GM23248 (cell line): ENCODE measurements around the gene TTC28. TPM values are rescaled to one million over a fixed set of nuclear protein-coding genes. Genes with fewer than 3 reads are reported as not detected.

Experiments
- DNase-seq: peaks from one replicate; pipeline ENCODE4 v3.0.0-alpha.2; 2015
- H2AFZ ChIP-seq: fragments of 200-600 bp; sonication (generic); 2 replicates; pipeline ENCODE4 v1.6.1; 2016; ENCODE audit warnings: antibody characterized with exemption
- H3F3A ChIP-seq: fragments of 200-600 bp; sonication (generic); 2 replicates; pipeline ENCODE4 v1.6.1; 2016; ENCODE audit warnings: mild to moderate bottlenecking, antibody characterized with exemption, mixed run types; ENCODE audit not compliant: insufficient read depth
- H3K27ac ChIP-seq: fragments of 200-600 bp; sonication (generic); 2 replicates; pipeline ENCODE4 v1.5.1; 2016; ENCODE audit warnings: mild to moderate bottlenecking
- H3K27me3 ChIP-seq: fragments of 200-600 bp; sonication (generic); replicated peaks from 2 replicates; pipeline ENCODE4 v1.6.1; 2016; ENCODE audit warnings: mild to moderate bottlenecking; ENCODE audit not compliant: insufficient read depth
- H3K36me3 ChIP-seq: fragments of 200-600 bp; sonication (generic); 2 replicates; pipeline ENCODE4 v1.6.1; 2016; ENCODE audit warnings: low read depth, mild to moderate bottlenecking
- H3K4me1 ChIP-seq: fragments of 200-600 bp; sonication (generic); 2 replicates; pipeline ENCODE4 v1.6.1; 2016; ENCODE audit warnings: mild to moderate bottlenecking; ENCODE audit not compliant: insufficient read depth
- H3K4me2 ChIP-seq: fragments of 200-600 bp; sonication (generic); one replicate; pipeline ENCODE4 v1.6.1; 2016; ENCODE audit warnings: mild to moderate bottlenecking; ENCODE audit not compliant: unreplicated experiment
- H3K4me3 ChIP-seq: fragments of 200-600 bp; sonication (generic); 2 replicates; pipeline ENCODE4 v1.5.1; 2016; ENCODE audit warnings: mild to moderate bottlenecking
- H3K79me2 ChIP-seq: fragments of 200-600 bp; sonication (generic); 2 replicates; pipeline ENCODE4 v1.6.1; 2016; ENCODE audit warnings: mild to moderate bottlenecking; ENCODE audit not compliant: insufficient read depth
- H3K9ac ChIP-seq: fragments of 200-600 bp; sonication (generic); 2 replicates; pipeline ENCODE4 v1.6.1; 2016; ENCODE audit warnings: mild to moderate bottlenecking
- H3K9me2 ChIP-seq: fragments of 200-600 bp; sonication (generic); 2 replicates; pipeline ENCODE4 v1.6.1; 2016; ENCODE audit warnings: mixed run types, mild to moderate bottlenecking, moderate library complexity; ENCODE audit not compliant: insufficient read depth
- H3K9me3 ChIP-seq: fragments of 200-600 bp; sonication (generic); one replicate; pipeline ENCODE4 v1.6.1; 2017; ENCODE audit warnings: low read depth
- H4K20me1 ChIP-seq: fragments of 200-600 bp; sonication (generic); 2 replicates; pipeline ENCODE4 v1.6.0; 2016; ENCODE audit not compliant: insufficient read depth
- EZH2 ChIP-seq: fragments of 200-600 bp; sonication (generic); IDR thresholded peaks from 2 replicates; pipeline ENCODE4 v1.6.1; 2018; ENCODE audit warnings: antibody characterized with exemption, mild to moderate bottlenecking; ENCODE audit not compliant: insufficient read depth, poor library complexity, severe bottlenecking
- EZH2phosphoT487 ChIP-seq: fragments of 200-600 bp; sonication (generic); IDR thresholded peaks from 2 replicates; pipeline ENCODE4 v1.6.1; 2018; ENCODE audit warnings: antibody characterized with exemption, moderate library complexity, mild to moderate bottlenecking, low read depth; ENCODE audit not compliant: insufficient read depth
- WGBS, 2 experiments: methylation state at CpG; one replicate each; pipeline ENCODE4 v1.1.6; 2015 to 2017; ENCODE audit warnings: low lambda C conversion rate in 2 of 2, low coverage in 1 of 2; ENCODE audit errors: missing lambda C conversion rate in 2 of 2; 5-methylcytosine and 5-hydroxymethylcytosine counted together
- in situ Hi-C: fragments of 300-500 bp; cut with MboI; formaldehyde crosslinking; loops from 2 replicates; pipeline ENCODE4 v1.15.0; 2020
- polyA plus RNA-seq: library from polyadenylated mRNA; unstranded; fragments of >200 nt; fragmentation: Nextera tagmentation; extraction: Ambion mirVana; gene quantifications from 2 replicates; pipeline ENCODE4 v1.2.1, GENCODE V29; 2016
- total RNA-seq: library from RNA; depleted of rRNA; stranded (reverse); fragments of >200 nt; shearing (Covaris generic); gene quantifications from 2 replicates; pipeline ENCODE4 v1.2.3, GENCODE V29; 2014

The TTC28 gene
- total and polyA plus RNA-seq, 2 experiments from 2014 or later, result 12.5 to 41.9 TPM

DNA sequence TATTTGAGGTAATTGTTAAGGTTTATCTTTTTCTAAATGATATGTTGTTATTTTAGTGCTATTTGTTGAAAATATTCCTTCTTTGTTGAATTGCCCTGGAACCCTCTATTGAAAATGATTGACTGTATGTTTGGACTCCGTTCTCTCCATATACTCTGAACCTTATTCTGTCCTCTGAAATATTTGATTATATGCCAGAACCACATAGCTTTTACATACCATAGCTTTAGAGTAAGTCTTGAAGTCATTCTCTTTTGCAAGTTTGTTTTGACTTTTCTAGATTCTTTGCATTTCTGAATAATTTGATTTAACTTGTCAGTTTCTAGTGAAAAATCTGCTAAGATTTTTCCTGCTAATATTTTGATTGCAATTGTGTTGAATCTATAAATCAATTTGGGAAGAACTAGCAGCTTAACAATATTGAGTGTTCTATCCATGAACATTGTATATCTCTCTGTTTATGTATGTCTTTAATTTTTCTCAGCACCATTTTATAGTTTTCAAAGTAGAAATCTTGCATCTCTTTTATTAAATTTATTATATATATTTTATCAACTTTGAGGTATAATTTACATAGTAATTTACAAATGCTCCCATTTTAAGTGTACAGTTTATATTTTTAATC is 708.9 kb downstream of the TTC28 start:
- H4K20me1 ChIP-seq, result no peaks in the 10 kb centered on the region
- H3K79me2 ChIP-seq, result no peaks in the 10 kb centered on the region
- H3K9ac ChIP-seq, result no peak overlapping the region
- H3K4me2 ChIP-seq, result no peak overlapping the region
- H3K36me3 ChIP-seq, result no peaks in the 10 kb centered on the region
- H3F3A ChIP-seq, result peaks cover 10% of the 10 kb centered on the region
- in situ Hi-C loops, result no loop called here
- H3K9me2 ChIP-seq, result no peaks in the 10 kb centered on the region
- no peak for TF ChIP-seq EZH2
- TF ChIP-seq EZH2phosphoT487, result no peak
- no peaks in the 10 kb centered on the region for H3K4me1 ChIP-seq
- H3K27me3 ChIP-seq, result no peaks in the 10 kb centered on the region
- H3K27ac ChIP-seq, result no peak overlapping the region
- H3K9me3 ChIP-seq, result no peaks in the 10 kb centered on the region
- no peak overlapping the region for H3K4me3 ChIP-seq
- DNase-seq, result no peak
- H2AFZ ChIP-seq, result no peak overlapping the region
- 75 to 90% methylated on average over 1 of the region's 1 CpG for WGBS, 2 experiments

- Histone ChIP-seq H4K20me1 (no peaks in the 10 kb centered on the region), H3K36me3 (no peaks in the 10 kb centered on the region), H3F3A (peaks cover 4% of the 10 kb centered on the region; the same call in 1 of the 2 replicates), H3K4me3 (no peak overlapping the region), H3K9me2 (no peaks in the 10 kb centered on the region), H2AFZ (no peak overlapping the region), H3K27ac (no peak overlapping the region), H3K79me2 (no peaks in the 10 kb centered on the region), H3K9ac (no peak overlapping the region), H3K27me3 (no peaks in the 10 kb centered on the region), H3K9me3 (no peaks in the 10 kb centered on the region), H3K4me1 (peaks cover 11% of the 10 kb centered on the region; the same call in 1 of the 2 replicates), H3K4me2 (no peak overlapping the region)
- in situ Hi-C loops, result no loop called here
- no peak for DNase-seq
- WGBS, 2 experiments, result 90% methylated on average over 15 of the region's 15 CpGs
- no peak for TF ChIP-seq EZH2
- no peak for TF ChIP-seq EZH2phosphoT487
Measured at GRCh38 chr22:27966168-27967064, 713.2 kb downstream of the TTC28 start.

DNA sequence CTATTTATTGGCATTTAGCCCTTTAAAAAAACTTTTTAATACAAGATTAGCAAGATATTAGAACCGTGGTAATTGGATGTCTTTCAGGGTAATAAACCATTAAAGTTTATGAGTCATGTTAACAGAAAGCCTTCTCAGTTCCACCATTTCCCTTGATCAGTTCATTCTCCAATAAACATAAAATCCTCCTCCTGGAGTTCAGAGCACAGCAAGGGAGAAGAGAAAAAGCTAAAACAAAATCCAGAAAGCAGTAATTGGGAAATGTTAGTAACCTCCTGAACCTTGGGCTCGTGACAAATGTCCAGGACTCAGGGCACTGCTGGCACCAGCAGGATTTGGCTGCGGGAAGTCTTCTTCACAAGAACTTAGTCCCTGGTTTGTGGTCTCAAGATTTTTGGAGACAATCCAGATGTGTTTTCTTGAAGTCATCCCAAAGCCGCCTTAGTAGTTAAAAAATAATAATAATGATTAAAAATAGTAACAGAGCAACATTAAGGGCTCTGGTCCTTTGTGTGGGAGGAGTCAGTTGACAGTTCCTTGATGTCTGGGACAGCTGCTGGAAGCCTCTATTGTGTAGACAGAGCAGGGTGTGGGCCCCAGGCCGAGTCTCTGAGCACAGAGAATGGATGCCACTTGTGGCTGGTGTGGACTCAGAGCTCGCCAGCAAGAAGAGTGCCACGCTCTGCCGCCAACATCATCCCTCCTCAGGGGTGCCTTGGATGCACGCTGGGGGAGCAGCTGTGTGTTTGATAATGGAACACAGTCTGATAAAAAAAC is 717.2 kb downstream of the TTC28 start:
- H3K4me1 ChIP-seq, result peaks cover 11% of the 10 kb centered on the region; the same call in 1 of the 2 replicates
- H3K79me2 ChIP-seq, result no peaks in the 10 kb centered on the region
- in situ Hi-C loops, result no loop called here
- H4K20me1 ChIP-seq, result no peaks in the 10 kb centered on the region
- no peak overlapping the region for H3K4me3 ChIP-seq
- TF ChIP-seq EZH2phosphoT487 (no peak), EZH2 (no peak)
- H3K9me2 ChIP-seq, result no peaks in the 10 kb centered on the region
- no peak overlapping the region for H3K27ac ChIP-seq
- no peak overlapping the region for H3K4me2 ChIP-seq
- DNase-seq, result peak; percentile 14
- no peaks in the 10 kb centered on the region for H3K36me3 ChIP-seq
- H3K9me3 ChIP-seq, result no peaks in the 10 kb centered on the region
- peak overlapping the region; percentile 53 for H2AFZ ChIP-seq
- H3K9ac ChIP-seq, result no peak overlapping the region
- H3K27me3 ChIP-seq, result no peaks in the 10 kb centered on the region
- 16 to 23% methylated on average over 9 of the region's 9 CpGs for WGBS, 2 experiments
- H3F3A ChIP-seq, result no peaks in the 10 kb centered on the region

- TF ChIP-seq EZH2, result no peak
- no peak for TF ChIP-seq EZH2phosphoT487
- Histone ChIP-seq H3F3A (no peaks in the 10 kb centered on the region), H3K36me3 (no peaks in the 10 kb centered on the region), H3K9me3 (no peaks in the 10 kb centered on the region), H3K9ac (no peak overlapping the region), H3K4me2 (no peak overlapping the region), H3K27ac (no peak overlapping the region), H3K79me2 (no peaks in the 10 kb centered on the region), H3K4me1 (peaks cover 11% of the 10 kb centered on the region; the same call in 1 of the 2 replicates), H3K4me3 (no peak overlapping the region), H2AFZ (peak overlapping the region; percentile 53; the same call in 1 of the 2 replicates), H3K9me2 (no peaks in the 10 kb centered on the region), H4K20me1 (no peaks in the 10 kb centered on the region), H3K27me3 (no peaks in the 10 kb centered on the region)
- DNase-seq, result no peak
- 96 to 100% methylated on average over 1 of the region's 1 CpG for WGBS, 2 experiments
- in situ Hi-C loops, result no loop called here
Measured at GRCh38 chr22:27961680-27962079, 718.0 kb downstream of the TTC28 start.
